GM12892 (cell line): Measurements from ENCODE around the gene ZNF554.

Source experiments
- POLR2A ChIP-seq: IDR thresholded peaks from 2 replicates; pipeline ENCODE4 v1.6.1; 2011; ENCODE audit warnings: low read depth, low read length, control low read depth
- POLR2AphosphoS5 ChIP-seq: IDR thresholded peaks from 2 replicates; pipeline ENCODE4 v1.6.1; 2011; ENCODE audit warnings: low read depth, low read length, control low read depth

DNA sequence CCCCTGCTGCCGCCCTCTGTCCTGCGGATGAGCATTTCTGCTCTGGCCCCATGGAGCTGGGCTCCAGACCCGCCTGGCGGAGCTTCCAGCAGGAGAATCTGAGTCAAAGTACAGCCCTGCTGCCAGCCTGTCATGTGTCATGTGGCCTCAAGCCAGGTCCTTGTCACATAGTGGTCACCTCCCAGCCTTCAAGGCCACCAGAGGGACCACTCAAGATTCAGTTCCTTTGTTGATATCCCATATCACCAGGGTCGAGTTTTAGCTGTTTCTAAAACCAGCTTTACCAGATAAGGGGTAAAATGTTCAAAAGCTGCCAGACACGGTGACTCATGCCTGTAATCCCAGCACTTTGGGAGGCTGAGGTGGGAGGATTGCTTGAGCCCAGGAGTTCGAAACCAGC is 20.9 kb upstream of the ZNF554 start:
- no peak for TF ChIP-seq POLR2A
- no peak for TF ChIP-seq POLR2AphosphoS5
